Measurements from ENCODE around the gene INCENP. TPM values are rescaled to one million over a fixed set of nuclear protein-coding genes. Genes with fewer than 3 reads are reported as not detected.

Gene INCENP
- total RNA-seq, 1 donor from 2014 or later = 48.0 TPM

DNA sequence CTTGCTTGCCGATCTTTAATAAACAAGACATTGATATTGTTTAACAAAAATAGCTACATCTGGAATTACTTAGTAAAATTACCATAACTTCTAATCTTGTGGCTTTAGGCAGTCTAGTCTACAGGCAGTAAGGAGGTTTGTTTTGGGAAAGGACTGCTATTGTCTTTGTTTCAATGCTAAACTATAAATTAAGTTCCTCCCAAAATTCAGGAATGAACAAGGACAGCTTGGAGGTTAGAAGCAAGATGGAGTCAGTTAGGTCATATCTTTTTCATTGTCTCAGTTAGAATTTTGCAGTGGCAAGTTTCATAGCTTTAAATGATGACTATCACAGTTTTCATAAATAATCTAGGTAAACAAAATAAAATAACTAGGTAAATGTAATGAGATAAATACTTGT, 36.1 kb upstream of the INCENP start:
- Mint-ChIP-seq H3K9me3 (ENCODE audit: unreplicated experiment) (peaks cover 4% of the 10 kb centered on the region), H3K4me1 (ENCODE audit: low read depth, unreplicated experiment) (no peaks in the 10 kb centered on the region), H3K36me3 (ENCODE audit: unreplicated experiment) (peaks cover 4% of the 10 kb centered on the region), H3K4me3 (ENCODE audit: unreplicated experiment) (no peak overlapping the region), H3K27ac (ENCODE audit: unreplicated experiment) (no peak overlapping the region), H3K27me3 (ENCODE audit: unreplicated experiment) (peaks cover 4% of the 10 kb centered on the region)
- DNase-seq = no peak
- TF ChIP-seq CTCF (IDR thresholded peaks at IDR 0.05; ENCODE audit: partially characterized antibody, unreplicated experiment) = no peak

- peaks cover 6% of the 10 kb centered on the region for H3K9me3 Mint-ChIP-seq (ENCODE audit: unreplicated experiment)
- peaks cover 4% of the 10 kb centered on the region for H3K36me3 Mint-ChIP-seq (ENCODE audit: unreplicated experiment)
- no peak overlapping the region for H3K4me3 Mint-ChIP-seq (ENCODE audit: unreplicated experiment)
- no peak overlapping the region for H3K27ac Mint-ChIP-seq (ENCODE audit: unreplicated experiment)
- H3K4me1 Mint-ChIP-seq (ENCODE audit: low read depth, unreplicated experiment) = no peaks in the 10 kb centered on the region
- DNase-seq = no peak
- no peak for TF ChIP-seq CTCF (IDR thresholded peaks at IDR 0.05; ENCODE audit: partially characterized antibody, unreplicated experiment)
- peaks cover 2% of the 10 kb centered on the region for H3K27me3 Mint-ChIP-seq (ENCODE audit: unreplicated experiment)
These were observed 35.4 kb upstream of the INCENP start for GRCh38 chr11:62088331-62088933.

- Mint-ChIP-seq H3K27me3 (ENCODE audit: unreplicated experiment) (no peaks in the 10 kb centered on the region), H3K36me3 (ENCODE audit: unreplicated experiment) (no peaks in the 10 kb centered on the region), H3K4me3 (ENCODE audit: unreplicated experiment) (no peak overlapping the region), H3K27ac (ENCODE audit: unreplicated experiment) (no peak overlapping the region), H3K4me1 (ENCODE audit: low read depth, unreplicated experiment) (no peaks in the 10 kb centered on the region), H3K9me3 (ENCODE audit: unreplicated experiment) (no peaks in the 10 kb centered on the region)
- TF ChIP-seq CTCF (IDR thresholded peaks at IDR 0.05; ENCODE audit: partially characterized antibody, unreplicated experiment) = no peak
- no peak for DNase-seq
These were observed 20.7 kb upstream of the INCENP start for GRCh38 chr11:62103141-62103540.

DNA sequence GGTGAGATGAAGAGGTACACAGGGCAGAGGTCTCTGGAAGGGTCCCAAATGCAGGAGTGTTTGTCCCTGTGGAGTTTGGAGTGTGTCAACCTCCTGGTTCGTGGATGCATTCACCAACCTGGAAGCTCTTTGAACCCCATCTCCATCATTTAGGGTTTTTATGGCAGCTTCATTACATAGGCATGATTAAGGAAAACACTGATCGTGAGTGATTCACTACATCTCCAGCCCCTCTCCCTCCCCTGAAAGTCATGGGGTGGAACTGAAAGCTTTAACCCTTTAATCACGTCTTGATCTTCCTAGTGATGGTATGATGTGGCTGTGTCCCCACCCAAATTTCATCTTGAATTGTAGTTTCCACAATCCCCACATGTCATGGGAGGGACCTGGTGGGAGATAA, 19.8 kb upstream of the INCENP start:
- Mint-ChIP-seq H3K4me1 (ENCODE audit: low read depth, unreplicated experiment) (no peaks in the 10 kb centered on the region), H3K36me3 (ENCODE audit: unreplicated experiment) (no peaks in the 10 kb centered on the region)

More for the DNA sequence above, 19.8 kb upstream of the INCENP start:
- Mint-ChIP-seq H3K9me3 (ENCODE audit: unreplicated experiment) (no peaks in the 10 kb centered on the region), H3K4me3 (ENCODE audit: unreplicated experiment) (no peak overlapping the region), H3K27me3 (ENCODE audit: unreplicated experiment) (no peaks in the 10 kb centered on the region), H3K27ac (ENCODE audit: unreplicated experiment) (no peak overlapping the region)
- no peak for TF ChIP-seq CTCF (IDR thresholded peaks at IDR 0.05; ENCODE audit: partially characterized antibody, unreplicated experiment)
- DNase-seq = no peak

Data from glutamatergic neuron (in vitro differentiated cells).